ENCODE results near the gene AQP10.
"Not testable (repeated sequence)": the region's sequence is repeated elsewhere in the genome, so short reads cannot be mapped to it uniquely, and the experiment has no call there.

Gene AQP10

GRCh38 chr1:154313066-154313356 lies 7.9 kb upstream of the AQP10 start:
- Histone ChIP-seq H3K4me3 (replicated peaks; ENCODE audit: low read depth, low read length) (no peak overlapping the region), H3K36me3 (ENCODE audit: control insufficient read depth, insufficient read depth, low read length) (no peaks in the 10 kb centered on the region), H3K27me3 (replicated peaks; ENCODE audit: control insufficient read depth, insufficient read depth, low read length) (no peaks in the 10 kb centered on the region)
- no peak for DNase-seq (ENCODE audit: extremely low read depth, insufficient read length)
- TF ChIP-seq CTCF (IDR thresholded peaks at IDR 0.05; ENCODE audit: insufficient read depth, low read length, poor library complexity, severe bottlenecking), result no peak

- not testable (repeated sequence) for H3K4me3 ChIP-seq (replicated peaks; ENCODE audit: low read depth, low read length); DNase-seq (ENCODE audit: extremely low read depth, insufficient read length); H3K36me3 ChIP-seq (ENCODE audit: control insufficient read depth, insufficient read depth, low read length); H3K27me3 ChIP-seq (replicated peaks; ENCODE audit: control insufficient read depth, insufficient read depth, low read length)
Measured at GRCh38 chr1:154314226-154314625, 6.7 kb upstream of the AQP10 start.

GRCh38 chr1:154316704-154317103 lies 4.2 kb upstream of the AQP10 start:
- H3K36me3 ChIP-seq (ENCODE audit: control insufficient read depth, insufficient read depth, low read length), result no peaks in the 10 kb centered on the region
- H3K4me3 ChIP-seq (replicated peaks; ENCODE audit: low read depth, low read length), result no peak overlapping the region
- no peaks in the 10 kb centered on the region for H3K27me3 ChIP-seq (replicated peaks; ENCODE audit: control insufficient read depth, insufficient read depth, low read length)
- no peak for DNase-seq (ENCODE audit: extremely low read depth, insufficient read length)
- no peak for TF ChIP-seq CTCF (IDR thresholded peaks at IDR 0.05; ENCODE audit: insufficient read depth, low read length, poor library complexity, severe bottlenecking)

GRCh38 chr1:154318386-154318785 lies 2.5 kb upstream of the AQP10 start:
- TF ChIP-seq CTCF (IDR thresholded peaks at IDR 0.05; ENCODE audit: insufficient read depth, low read length, poor library complexity, severe bottlenecking), result no peak
- no peaks in the 10 kb centered on the region for H3K36me3 ChIP-seq (ENCODE audit: control insufficient read depth, insufficient read depth, low read length)
- no peak for DNase-seq (ENCODE audit: extremely low read depth, insufficient read length)
- no peak overlapping the region for H3K4me3 ChIP-seq (replicated peaks; ENCODE audit: low read depth, low read length)
- no peaks in the 10 kb centered on the region; the same call in 1 of the 2 replicates for H3K27me3 ChIP-seq (replicated peaks; ENCODE audit: control insufficient read depth, insufficient read depth, low read length)

- not testable (repeated sequence) for H3K4me3 ChIP-seq (replicated peaks; ENCODE audit: low read depth, low read length); DNase-seq (ENCODE audit: extremely low read depth, insufficient read length); H3K27me3 ChIP-seq (replicated peaks; ENCODE audit: control insufficient read depth, insufficient read depth, low read length); H3K36me3 ChIP-seq (ENCODE audit: control insufficient read depth, insufficient read depth, low read length)
Measured at GRCh38 chr1:154321609-154321934, 679 bp downstream of the AQP10 start.

GRCh38 chr1:154323493-154323892 lies 2.6 kb downstream of the AQP10 start:
- TF ChIP-seq CTCF (IDR thresholded peaks at IDR 0.05; ENCODE audit: insufficient read depth, low read length, poor library complexity, severe bottlenecking), result no peak
- Histone ChIP-seq H3K27me3 (replicated peaks; ENCODE audit: control insufficient read depth, insufficient read depth, low read length) (no peaks in the 10 kb centered on the region; the same call in 1 of the 2 replicates), H3K36me3 (ENCODE audit: control insufficient read depth, insufficient read depth, low read length) (no peaks in the 10 kb centered on the region), H3K4me3 (replicated peaks; ENCODE audit: low read depth, low read length) (no peak overlapping the region)
- no peak for DNase-seq (ENCODE audit: extremely low read depth, insufficient read length)

- Histone ChIP-seq H3K4me3 (replicated peaks; ENCODE audit: low read depth, low read length) (no peak overlapping the region), H3K36me3 (ENCODE audit: control insufficient read depth, insufficient read depth, low read length) (no peaks in the 10 kb centered on the region), H3K27me3 (replicated peaks; ENCODE audit: control insufficient read depth, insufficient read depth, low read length) (no peaks in the 10 kb centered on the region; the same call in 1 of the 2 replicates)
- no peak for TF ChIP-seq CTCF (IDR thresholded peaks at IDR 0.05; ENCODE audit: insufficient read depth, low read length, poor library complexity, severe bottlenecking)
- no peak for DNase-seq (ENCODE audit: extremely low read depth, insufficient read length)
Measured at GRCh38 chr1:154324241-154324640, 3.3 kb downstream of the AQP10 start.
